Endodermal cell (in vitro differentiated cells): ENCODE results near the gene ASTN2. TPM values are rescaled to one million over a fixed set of nuclear protein-coding genes. Genes with fewer than 3 reads are reported as not detected.
A peak's percentile ranks its signal among the peaks of the same experiment; 100 is the strongest.

Experiments used
- DNase-seq: peaks from one replicate; pipeline ENCODE4 v3.0.0-alpha.2; 2017
- H3K27ac ChIP-seq: 2 replicates; pipeline ENCODE4 v1.5.1; 2013; ENCODE audit warnings: mild to moderate bottlenecking, low read depth, low read length, moderate library complexity
- H3K27me3 ChIP-seq: 2 replicates; pipeline ENCODE4 v1.6.1; 2013; ENCODE audit warnings: mild to moderate bottlenecking, low read length, moderate library complexity; ENCODE audit not compliant: insufficient read depth, control insufficient read depth, poor library complexity, severe bottlenecking
- H3K36me3 ChIP-seq: 2 replicates; pipeline ENCODE4 v1.7.0; 2013; ENCODE audit warnings: mild to moderate bottlenecking, low read length, moderate library complexity; ENCODE audit not compliant: control insufficient read depth, insufficient read depth
- H3K4me1 ChIP-seq: one replicate; pipeline ENCODE4 v1.7.0; 2013; ENCODE audit warnings: low read length; ENCODE audit not compliant: control insufficient read depth, insufficient read depth
- H3K4me3 ChIP-seq: 2 replicates; pipeline ENCODE4 v1.5.1; 2013; ENCODE audit warnings: mild to moderate bottlenecking, low read length, moderate library complexity
- H3K9ac ChIP-seq: 2 replicates; pipeline ENCODE4 v1.6.1; 2013; ENCODE audit warnings: mild to moderate bottlenecking, low read length, moderate library complexity; ENCODE audit not compliant: poor library complexity, severe bottlenecking; ENCODE audit errors: extremely low read depth
- H3K9me3 ChIP-seq: 2 replicates; pipeline ENCODE4 v1.6.1; 2013; ENCODE audit warnings: mild to moderate bottlenecking, low read length, moderate library complexity; ENCODE audit not compliant: control insufficient read depth
- H3K27ac Mint-ChIP-seq: 2 replicates; pipeline ENCODE4 v1.8.0; 2020; ENCODE audit warnings: mixed read lengths
- H3K27me3 Mint-ChIP-seq: 2 replicates; pipeline ENCODE4 v1.8.0; 2021; ENCODE audit warnings: mild to moderate bottlenecking, mixed read lengths; ENCODE audit not compliant: insufficient read depth
- H3K36me3 Mint-ChIP-seq: 2 replicates; pipeline ENCODE4 v1.8.0; 2020; ENCODE audit warnings: low read depth, mixed read lengths
- H3K4me1 Mint-ChIP-seq: 2 replicates; pipeline ENCODE4 v1.8.0; 2020; ENCODE audit warnings: mixed read lengths
- H3K4me3 Mint-ChIP-seq: 2 replicates; pipeline ENCODE4 v1.8.0; 2020; ENCODE audit warnings: mild to moderate bottlenecking, moderate library complexity, mixed read lengths
- H3K9me3 Mint-ChIP-seq: 2 replicates; pipeline ENCODE4 v1.8.0; 2020; ENCODE audit warnings: mild to moderate bottlenecking, mixed read lengths
- WGBS, 2 experiments: methylation state at CpG; one replicate each; pipeline versions ENCODE4 v1.1.5 to v1.1.7; 2013; ENCODE audit warnings: missing lambda C conversion rate in 2 of 2, mixed read lengths in 1 of 2; ENCODE audit not compliant: insufficient coverage in 1 of 2, insufficient read length in 1 of 2; 5-methylcytosine and 5-hydroxymethylcytosine counted together
- total RNA-seq, 2 donors: library from RNA; stranded (reverse); fragmentation: NEBNext Ultra II Directional in 1 of 2; extraction: Animal tissue kit (Norgen Biotek cat#: 25700) in 1 of 2; gene quantifications; 2 replicates in 1 of 2; 3 replicates in 1 of 2; pipeline ENCODE4 v1.2.1, GENCODE V29; 2021
- TF ChIP-seq, protein P1 (sequence below): fragments of 200-600 bp; sonication (generic); conservative IDR thresholded peaks from 2 replicates; pipeline ENCODE4 v1.5.0; 2021; ENCODE audit warnings: antibody characterized with exemption, mild to moderate bottlenecking

Gene ASTN2
- total RNA-seq, 2 donors from 2014 or later = 8.9 to 10.4 TPM

DNA sequence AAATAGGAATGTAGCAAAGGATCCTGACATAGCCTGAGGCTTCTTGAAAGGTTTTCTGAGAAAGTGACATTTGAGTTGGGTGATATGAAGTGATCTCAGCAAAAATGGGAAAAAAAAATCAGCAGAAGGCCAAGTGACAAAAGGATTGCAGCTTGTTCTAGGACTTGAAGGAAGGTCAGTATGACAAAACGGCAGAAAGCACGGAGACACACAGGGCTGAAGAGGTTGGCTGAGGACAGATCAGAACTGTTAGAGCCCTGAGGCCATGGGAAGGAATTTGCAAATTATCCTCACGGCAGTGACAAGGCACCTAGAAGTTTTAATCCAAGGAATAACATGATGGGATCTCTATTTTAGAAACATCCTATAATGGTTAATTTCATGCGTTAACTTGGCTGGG, 696.7 kb downstream of the ASTN2 start:
- TF ChIP-seq, protein P1, sequence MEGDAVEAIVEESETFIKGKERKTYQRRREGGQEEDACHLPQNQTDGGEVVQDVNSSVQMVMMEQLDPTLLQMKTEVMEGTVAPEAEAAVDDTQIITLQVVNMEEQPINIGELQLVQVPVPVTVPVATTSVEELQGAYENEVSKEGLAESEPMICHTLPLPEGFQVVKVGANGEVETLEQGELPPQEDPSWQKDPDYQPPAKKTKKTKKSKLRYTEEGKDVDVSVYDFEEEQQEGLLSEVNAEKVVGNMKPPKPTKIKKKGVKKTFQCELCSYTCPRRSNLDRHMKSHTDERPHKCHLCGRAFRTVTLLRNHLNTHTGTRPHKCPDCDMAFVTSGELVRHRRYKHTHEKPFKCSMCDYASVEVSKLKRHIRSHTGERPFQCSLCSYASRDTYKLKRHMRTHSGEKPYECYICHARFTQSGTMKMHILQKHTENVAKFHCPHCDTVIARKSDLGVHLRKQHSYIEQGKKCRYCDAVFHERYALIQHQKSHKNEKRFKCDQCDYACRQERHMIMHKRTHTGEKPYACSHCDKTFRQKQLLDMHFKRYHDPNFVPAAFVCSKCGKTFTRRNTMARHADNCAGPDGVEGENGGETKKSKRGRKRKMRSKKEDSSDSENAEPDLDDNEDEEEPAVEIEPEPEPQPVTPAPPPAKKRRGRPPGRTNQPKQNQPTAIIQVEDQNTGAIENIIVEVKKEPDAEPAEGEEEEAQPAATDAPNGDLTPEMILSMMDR = no peak
- Histone ChIP-seq H3K9ac (no peak overlapping the region), H3K4me3 (no peak overlapping the region), H3K36me3 (no peaks in the 10 kb centered on the region), H3K4me1 (peaks cover 27% of the 10 kb centered on the region), H3K9me3 (peaks cover 6% of the 10 kb centered on the region), H3K27ac (no peak overlapping the region), H3K27me3 (no peaks in the 10 kb centered on the region)
- DNase-seq = peak; percentile 20
- no peaks in the 10 kb centered on the region for H3K36me3 Mint-ChIP-seq
- H3K27ac Mint-ChIP-seq = no peak overlapping the region
- no peaks in the 10 kb centered on the region for H3K27me3 Mint-ChIP-seq
- H3K4me1 Mint-ChIP-seq = peaks cover 64% of the 10 kb centered on the region
- peaks cover 2% of the 10 kb centered on the region for H3K9me3 Mint-ChIP-seq
- WGBS, 2 experiments = 85 to 88% methylated on average over 4 of the region's 4 CpGs
- no peak overlapping the region for H3K4me3 Mint-ChIP-seq

DNA sequence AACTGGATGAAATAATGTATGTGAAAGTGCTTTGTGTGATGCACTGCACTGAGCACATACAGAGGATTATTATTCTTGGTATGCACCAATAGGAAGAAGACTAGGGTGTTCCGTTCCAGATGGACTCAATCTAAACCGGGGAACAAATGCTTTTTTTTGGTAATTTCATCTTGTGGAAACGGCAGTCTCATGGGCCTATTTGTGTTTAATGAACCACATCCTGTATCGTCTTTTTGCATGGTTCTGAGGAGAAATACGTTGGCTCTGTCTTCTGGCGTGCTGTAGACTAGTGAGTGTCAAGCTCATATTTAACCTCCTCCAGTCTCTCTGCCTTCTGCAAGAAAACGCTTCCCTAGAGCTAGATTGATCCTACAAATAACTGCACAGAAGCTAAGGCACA, 697.7 kb downstream of the ASTN2 start:
- Histone ChIP-seq H3K9ac (no peak overlapping the region), H3K36me3 (no peaks in the 10 kb centered on the region), H3K4me1 (peaks cover 27% of the 10 kb centered on the region), H3K4me3 (no peak overlapping the region), H3K27me3 (no peaks in the 10 kb centered on the region), H3K27ac (no peak overlapping the region), H3K9me3 (peaks cover 6% of the 10 kb centered on the region)
- Mint-ChIP-seq H3K9me3 (peaks cover 2% of the 10 kb centered on the region), H3K27me3 (no peaks in the 10 kb centered on the region), H3K4me1 (peaks cover 64% of the 10 kb centered on the region), H3K4me3 (no peak overlapping the region), H3K27ac (no peak overlapping the region), H3K36me3 (no peaks in the 10 kb centered on the region)
- TF ChIP-seq, protein P1 = no peak
- no peak for DNase-seq
- 81 to 92% methylated on average over 6 to 7 of the region's 7 CpGs for WGBS, 2 experiments

DNA sequence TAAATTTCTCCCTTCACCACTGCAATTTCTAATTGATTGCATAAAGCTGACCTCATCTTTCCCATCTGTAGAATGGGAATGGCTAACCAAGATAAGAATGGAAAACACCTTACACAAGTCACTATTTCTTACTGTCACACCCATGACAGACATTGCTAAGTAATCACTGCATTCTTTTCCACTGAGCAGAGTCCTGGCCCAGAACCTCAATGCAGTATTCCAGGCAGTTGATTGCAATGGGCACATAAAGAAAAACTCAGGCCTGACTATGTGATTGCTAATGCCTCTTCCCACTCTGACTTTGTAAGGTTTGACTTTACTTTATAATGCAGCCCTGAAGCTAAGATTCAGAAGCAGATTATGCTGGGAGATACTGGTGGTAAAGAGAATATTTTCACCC, 698.4 kb downstream of the ASTN2 start:
- Histone ChIP-seq H3K9ac (peak overlapping the region; percentile 11), H3K4me3 (no peak overlapping the region), H3K9me3 (peaks cover 6% of the 10 kb centered on the region), H3K4me1 (peaks cover 27% of the 10 kb centered on the region), H3K27ac (no peak overlapping the region), H3K36me3 (no peaks in the 10 kb centered on the region), H3K27me3 (no peaks in the 10 kb centered on the region)
- Mint-ChIP-seq H3K27me3 (no peaks in the 10 kb centered on the region), H3K27ac (no peak overlapping the region), H3K36me3 (no peaks in the 10 kb centered on the region), H3K9me3 (peaks cover 2% of the 10 kb centered on the region), H3K4me3 (no peak overlapping the region), H3K4me1 (peaks cover 64% of the 10 kb centered on the region)
- TF ChIP-seq, protein P1 = no peak
- DNase-seq = peak; percentile 2
